Loucy (cell line): ENCODE results near the gene SSX4B.

ENCODE experiments used
- CTCF ChIP-seq: fragments of 200-600 bp; sonication (generic); conservative IDR thresholded peaks from 2 replicates; pipeline ENCODE4 v1.5.1; 2014; ENCODE audit warnings: mild to moderate bottlenecking, antibody characterized with exemption, low read length
- EZH2phosphoT487 ChIP-seq: fragments of 200-600 bp; IDR thresholded peaks from 2 replicates; pipeline ENCODE4 v1.6.1; 2018; ENCODE audit warnings: antibody characterized with exemption, mild to moderate bottlenecking, moderate library complexity, borderline replicate concordance

- no peak for TF ChIP-seq CTCF
- TF ChIP-seq EZH2phosphoT487: no peak
Measured at GRCh38 chrX:48460606-48461005, 48.8 kb upstream of the SSX4B start.
